HepG2 (cell line): ENCODE data around the gene ZNF394. TPM values are rescaled to one million over a fixed set of nuclear protein-coding genes. Genes with fewer than 3 reads are reported as not detected.
A peak's percentile ranks its signal among the peaks of the same experiment; 100 is the strongest.

ENCODE experiments used
- ATAC-seq: fragments of 200-7000 bp; cut with Tn5 transposase; 3 replicates; pipeline ENCODE4 v1.9.1; 2020; ENCODE audit warnings: mild to moderate bottlenecking, moderate library complexity
- BruUV-seq: library from RNA; stranded (reverse); fragments of 400-500 nt; replicated peaks from 2 replicates; lab custom pipeline; 2021; lab: Mats Ljungman, UMichigan
- CTCF ChIA-PET: fragments of 300-600 bp; formaldehyde crosslinking; extraction: SDS; loops from one replicate; lab custom pipeline; 2021; ENCODE audit warnings: low total read pairs, inconsistent platforms, low intra/inter-chr PET ratio; lab: Yijun Ruan, JAX
- POLR2A ChIA-PET: fragments of 350-600 bp; sonication (Branson Sonifier 250); formaldehyde crosslinking; loops from one replicate; lab custom pipeline; 2020; ENCODE audit warnings: antibody characterized with exemption, inconsistent platforms; lab: Yijun Ruan, JAX
- DNase-seq: peaks from one replicate; pipeline ENCODE4 v3.0.0-alpha.2; 2015; ENCODE audit warnings: low spot score
- FAIRE-seq: peaks from 3 replicates; lab custom pipeline; 2011; peaks lifted over from hg19 to GRCh38; lab: Jason Lieb, UNC
- H2AFZ ChIP-seq: one replicate; pipeline ENCODE4 v1.6.1; 2011; ENCODE audit warnings: low read length, inconsistent platforms
- H3K27ac ChIP-seq: fragments of 300-600 bp; 3 replicates; pipeline ENCODE4 v1.8.0; 2011; ENCODE audit warnings: mixed run types, mild to moderate bottlenecking, mixed read lengths, low read length, inconsistent platforms; ENCODE audit not compliant: insufficient read depth; ENCODE audit errors: extremely low read length
- H3K27me3 ChIP-seq, 2 experiments: fragments of 200-600 bp in 1 of 2; 2 replicates in 1 of 2; 3 replicates in 1 of 2; pipeline versions ENCODE4 v1.6.0 to v1.8.0; 2011; ENCODE audit warnings: low read length in 2 of 2, mild to moderate bottlenecking in 2 of 2, moderate library complexity in 2 of 2, inconsistent platforms in 1 of 2; ENCODE audit not compliant: insufficient read depth in 2 of 2, control insufficient read depth in 1 of 2
- H3K36me3 ChIP-seq, 2 experiments: fragments of 200-600 bp in 1 of 2; replicated peaks in 1 of 2; 2 replicates in 1 of 2; 3 replicates in 1 of 2; pipeline versions ENCODE4 v1.5.1 to v1.8.0; 2011; ENCODE audit warnings: low read length in 2 of 2, inconsistent platforms in 1 of 2; ENCODE audit not compliant: insufficient read depth in 2 of 2, control insufficient read depth in 1 of 2
- H3K4me1 ChIP-seq: 2 replicates; pipeline ENCODE4 v1.5.1; 2012; ENCODE audit warnings: low read length, inconsistent platforms; ENCODE audit not compliant: insufficient read depth
- H3K4me2 ChIP-seq: 2 replicates; pipeline ENCODE4 v1.6.0; 2011; ENCODE audit warnings: low read depth, low read length, inconsistent platforms
- H3K4me3 ChIP-seq, 3 experiments: fragments of 200-600 bp in 1 of 3; sonication (generic), shearing (Covaris generic) in 1 of 3; replicated peaks in 1 of 3; 2 replicates each; pipeline ENCODE4 v1.5.1; 2011 to 2016; ENCODE audit warnings: low read length in 3 of 3, inconsistent platforms in 2 of 3, low read depth in 2 of 3, mild to moderate bottlenecking in 2 of 3, control low read depth in 1 of 3, mixed read lengths in 1 of 3; ENCODE audit not compliant: insufficient read depth in 1 of 3
- H3K79me2 ChIP-seq: one replicate; pipeline ENCODE4 v1.6.1; 2011; ENCODE audit warnings: low read length, inconsistent platforms; ENCODE audit not compliant: insufficient read depth
- H3K9ac ChIP-seq: 2 replicates; pipeline ENCODE4 v1.6.0; 2011; ENCODE audit warnings: mild to moderate bottlenecking, low read depth, low read length, inconsistent platforms; ENCODE audit not compliant: insufficient read depth
- H3K9me3 ChIP-seq: 2 replicates; pipeline ENCODE4 v1.5.1; 2012; ENCODE audit warnings: mild to moderate bottlenecking, low read length
- H4K20me1 ChIP-seq: 2 replicates; pipeline ENCODE4 v1.6.0; 2011; ENCODE audit warnings: inconsistent platforms, mild to moderate bottlenecking, low read length, moderate library complexity; ENCODE audit not compliant: insufficient read depth
- CBX5 ChIP-seq: sonication (generic); formaldehyde crosslinking; IDR thresholded peaks from 2 replicates; pipeline ENCODE4 v1.4.0; 2020; ENCODE audit warnings: missing genetic modification reagents, borderline replicate concordance
- GTF2F1 ChIP-seq: fragments of 150-350 bp; IDR thresholded peaks from 2 replicates; pipeline ENCODE4 v1.6.1; 2014; ENCODE audit warnings: low read length
- HNRNPK ChIP-seq: fragments of 200-400 bp; formaldehyde crosslinking; IDR thresholded peaks from 2 replicates; pipeline ENCODE4 v1.6.1; 2018; ENCODE audit warnings: low read length, low read depth, moderate library complexity, mild to moderate bottlenecking; ENCODE audit not compliant: poor library complexity, severe bottlenecking
- NR1H2 ChIP-seq: sonication (generic); formaldehyde crosslinking; IDR thresholded peaks from 2 replicates; pipeline ENCODE4 v1.8.1; 2022; ENCODE audit warnings: low read depth, missing genetic modification reagents, borderline replicate concordance
- POLR2G ChIP-seq: fragments of 200-400 bp; formaldehyde crosslinking; IDR thresholded peaks from 2 replicates; pipeline ENCODE4 v1.6.1; 2018; ENCODE audit warnings: mild to moderate bottlenecking, low read depth, low read length, moderate library complexity
- PRMT3 ChIP-seq: sonication (generic); formaldehyde crosslinking; IDR thresholded peaks from 2 replicates; pipeline ENCODE4 v1.8.1; 2022; ENCODE audit warnings: low read depth, mild to moderate bottlenecking, moderate library complexity, missing genetic modification reagents, borderline replicate concordance
- RAD21 ChIP-seq: fragments of 450-650 bp; formaldehyde crosslinking; IDR thresholded peaks from 2 replicates; pipeline ENCODE4 v1.5.0; 2020; ENCODE audit warnings: mild to moderate bottlenecking
- SAFB2 ChIP-seq: sonication (generic); formaldehyde crosslinking; IDR thresholded peaks from 2 replicates; pipeline ENCODE4 v1.5.1; 2020; ENCODE audit warnings: missing genetic modification reagents, low read depth, mild to moderate bottlenecking, borderline replicate concordance
- SMC3 ChIP-seq: IDR thresholded peaks from 2 replicates; pipeline ENCODE4 v1.6.1; 2011; ENCODE audit warnings: low read length, improper control_type of control experiment
- SPEN ChIP-seq: sonication (generic); formaldehyde crosslinking; IDR thresholded peaks from 2 replicates; pipeline ENCODE4 v1.5.1; 2020; ENCODE audit warnings: low read depth, mild to moderate bottlenecking, missing genetic modification reagents
- STAG1 ChIP-seq: sonication (generic); formaldehyde crosslinking; IDR thresholded peaks from 2 replicates; pipeline ENCODE4 v1.4.0; 2020; ENCODE audit warnings: missing genetic modification reagents
- TBP ChIP-seq: sonication (generic); formaldehyde crosslinking; IDR thresholded peaks from 2 replicates; pipeline ENCODE4 v1.5.0; 2020; ENCODE audit warnings: missing genetic modification reagents
- THAP11 ChIP-seq: IDR thresholded peaks from 2 replicates; pipeline ENCODE4 v1.6.1; 2016; ENCODE audit warnings: missing biosample characterization, missing genetic modification reagents
- THYN1 ChIP-seq: sonication (generic); formaldehyde crosslinking; IDR thresholded peaks from 2 replicates; pipeline ENCODE4 v1.8.1; 2023; ENCODE audit warnings: low read depth, mild to moderate bottlenecking, moderate library complexity, missing genetic modification reagents, borderline replicate concordance
- XRCC5 ChIP-seq: fragments of 200-400 bp; formaldehyde crosslinking; optimal IDR thresholded peaks from 2 replicates; pipeline ENCODE3; 2017; ENCODE audit warnings: mild to moderate bottlenecking, low read length
- ZBTB3 ChIP-seq: sonication (generic); formaldehyde crosslinking; IDR thresholded peaks from 2 replicates; pipeline ENCODE4 v1.4.0; 2020; ENCODE audit warnings: low read depth, mild to moderate bottlenecking, moderate library complexity, missing genetic modification reagents, borderline replicate concordance
- ZFX ChIP-seq: sonication (generic); formaldehyde crosslinking; IDR thresholded peaks from 2 replicates; pipeline ENCODE4 v1.4.0; 2020; ENCODE audit warnings: mild to moderate bottlenecking, low read depth, missing genetic modification reagents, moderate library complexity
- ZNF501 ChIP-seq: sonication (generic); formaldehyde crosslinking; IDR thresholded peaks from 2 replicates; pipeline ENCODE4 v1.5.1; 2020; ENCODE audit warnings: mild to moderate bottlenecking, moderate library complexity, missing genetic modification reagents
- ZNF841 ChIP-seq: sonication (generic); formaldehyde crosslinking; IDR thresholded peaks from 2 replicates; pipeline ENCODE4 v1.8.1; 2023; ENCODE audit warnings: missing genetic modification reagents, borderline replicate concordance
- WGBS: methylation state at CpG from one replicate; pipeline ENCODE4 v1.1.6; 2017; ENCODE audit warnings: low lambda C conversion rate; 5-methylcytosine and 5-hydroxymethylcytosine counted together
- in situ Hi-C: cut with HindIII; loops from 2 replicates; pipeline ENCODE4 v1.10.0; 2017; ENCODE audit warnings: low pct_unique_long_range_greater_than_20kb; ENCODE audit not compliant: extremely low pct_ligation_motif_present
- intact Hi-C: fragments of 100-400 bp; cut with micrococcal nuclease; formaldehyde crosslinking; loops from one replicate; pipeline ENCODE4 v1.10.0; 2022; ENCODE audit not compliant: unreplicated experiment
- polyA plus RNA-seq, 8 experiments: library from polyadenylated mRNA; depleted of rRNA in 3 of 8; stranded (reverse) in 7 of 8; unstranded in 1 of 8; fragments of >200 nt; fragmentation: Illumina TruSeq in 4 of 8; extraction: Trizol in 4 of 8; gene quantifications; 2 replicates each; pipeline versions ENCODE4 v1.2.1 to v1.2.3, GENCODE V29; 2011 to 2016; ENCODE audit warnings: low read depth in 4 of 8, missing spikeins in 1 of 8, mixed read lengths in 1 of 8; ENCODE audit not compliant: insufficient read depth in 1 of 8
- total RNA-seq, 5 experiments: library from RNA; depleted of rRNA; stranded (reverse); fragments of >200 nt; fragmentation: Illumina TruSeq; extraction: Trizol; gene quantifications; 2 replicates each; pipeline ENCODE4 v1.2.3, GENCODE V29; 2016; ENCODE audit warnings: low read depth in 1 of 5
- TF ChIP-seq, protein P1 (sequence below): sonication (generic); formaldehyde crosslinking; conservative IDR thresholded peaks from 2 replicates; pipeline ENCODE4 v1.8.0; 2022; ENCODE audit warnings: low read depth, missing genetic modification reagents
- TF ChIP-seq, protein P2 (sequence below): sonication (generic); formaldehyde crosslinking; IDR thresholded peaks from 2 replicates; pipeline ENCODE4 v1.5.0; 2020; ENCODE audit warnings: mild to moderate bottlenecking, missing genetic modification reagents, moderate library complexity

The ZNF394 gene
- total and polyA plus RNA-seq, 2 of the 13 experiments (the other 11 are each of a cell fraction or from before 2014, with no cell fraction given): 7.8 to 19.6 TPM

DNA sequence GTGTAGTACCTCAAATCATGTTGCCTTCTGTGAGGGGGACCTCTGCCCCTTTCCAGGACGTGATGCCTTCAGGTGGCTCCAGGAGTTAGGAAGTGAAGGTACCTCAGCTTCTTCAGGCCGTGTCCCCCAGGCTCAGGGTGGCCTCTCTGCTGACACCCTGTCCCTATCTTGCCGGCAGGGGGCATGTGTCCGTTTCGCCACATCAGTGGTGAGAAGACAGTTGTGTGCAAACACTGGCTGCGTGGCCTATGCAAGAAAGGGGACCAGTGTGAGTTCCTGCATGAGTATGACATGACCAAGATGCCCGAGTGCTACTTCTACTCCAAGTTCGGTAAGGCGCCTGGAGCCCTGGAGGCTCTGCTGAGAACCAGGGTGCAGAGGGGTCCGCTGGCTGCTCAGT, 52.1 kb downstream of the ZNF394 start (continued):
- TF ChIP-seq RAD21 (CRISPR knock-in tag) (peak; percentile 47), XRCC5 (peak; percentile 76), SMC3 (peak; percentile 38; the same call in 1 of the 2 replicates), ZFX (CRISPR knock-in tag) (0 out of 2 replicates have a peak, but pooled peaks have one; percentile 16), STAG1 (peak; percentile 63), ZNF501 (CRISPR knock-in tag) (0 out of 2 replicates have a peak, but pooled peaks have one; percentile 28), THAP11 (CRISPR knock-in tag) (0 out of 2 replicates have a peak, but pooled peaks have one; percentile 27)
- TF ChIP-seq, protein P1, sequence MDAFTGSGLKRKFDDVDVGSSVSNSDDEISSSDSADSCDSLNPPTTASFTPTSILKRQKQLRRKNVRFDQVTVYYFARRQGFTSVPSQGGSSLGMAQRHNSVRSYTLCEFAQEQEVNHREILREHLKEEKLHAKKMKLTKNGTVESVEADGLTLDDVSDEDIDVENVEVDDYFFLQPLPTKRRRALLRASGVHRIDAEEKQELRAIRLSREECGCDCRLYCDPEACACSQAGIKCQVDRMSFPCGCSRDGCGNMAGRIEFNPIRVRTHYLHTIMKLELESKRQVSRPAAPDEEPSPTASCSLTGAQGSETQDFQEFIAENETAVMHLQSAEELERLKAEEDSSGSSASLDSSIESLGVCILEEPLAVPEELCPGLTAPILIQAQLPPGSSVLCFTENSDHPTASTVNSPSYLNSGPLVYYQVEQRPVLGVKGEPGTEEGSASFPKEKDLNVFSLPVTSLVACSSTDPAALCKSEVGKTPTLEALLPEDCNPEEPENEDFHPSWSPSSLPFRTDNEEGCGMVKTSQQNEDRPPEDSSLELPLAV: no peak
- TF ChIP-seq, protein P2, sequence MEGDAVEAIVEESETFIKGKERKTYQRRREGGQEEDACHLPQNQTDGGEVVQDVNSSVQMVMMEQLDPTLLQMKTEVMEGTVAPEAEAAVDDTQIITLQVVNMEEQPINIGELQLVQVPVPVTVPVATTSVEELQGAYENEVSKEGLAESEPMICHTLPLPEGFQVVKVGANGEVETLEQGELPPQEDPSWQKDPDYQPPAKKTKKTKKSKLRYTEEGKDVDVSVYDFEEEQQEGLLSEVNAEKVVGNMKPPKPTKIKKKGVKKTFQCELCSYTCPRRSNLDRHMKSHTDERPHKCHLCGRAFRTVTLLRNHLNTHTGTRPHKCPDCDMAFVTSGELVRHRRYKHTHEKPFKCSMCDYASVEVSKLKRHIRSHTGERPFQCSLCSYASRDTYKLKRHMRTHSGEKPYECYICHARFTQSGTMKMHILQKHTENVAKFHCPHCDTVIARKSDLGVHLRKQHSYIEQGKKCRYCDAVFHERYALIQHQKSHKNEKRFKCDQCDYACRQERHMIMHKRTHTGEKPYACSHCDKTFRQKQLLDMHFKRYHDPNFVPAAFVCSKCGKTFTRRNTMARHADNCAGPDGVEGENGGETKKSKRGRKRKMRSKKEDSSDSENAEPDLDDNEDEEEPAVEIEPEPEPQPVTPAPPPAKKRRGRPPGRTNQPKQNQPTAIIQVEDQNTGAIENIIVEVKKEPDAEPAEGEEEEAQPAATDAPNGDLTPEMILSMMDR (CRISPR knock-in tag): peak; percentile 80

DNA sequence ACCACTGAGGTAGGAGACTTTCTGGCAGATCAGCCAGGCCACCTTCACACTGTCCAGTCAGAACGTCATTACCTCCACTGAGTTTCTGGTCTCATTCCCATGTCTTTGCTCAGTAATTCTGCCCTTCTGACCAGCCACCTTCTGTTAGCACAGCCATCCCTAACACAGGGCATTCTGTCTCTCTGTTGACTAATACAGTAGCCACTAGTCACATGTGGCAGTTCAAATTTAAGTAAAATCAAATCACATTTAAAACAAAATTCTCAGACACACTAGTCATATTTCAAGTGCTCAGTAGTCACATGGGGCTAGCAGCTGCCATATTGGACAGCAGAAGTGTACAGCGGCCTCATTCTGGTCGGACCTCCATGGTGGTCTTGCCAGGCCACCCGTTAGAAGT, 54.0 kb downstream of the ZNF394 start:
- ChIA-PET POLR2A (no interaction called here), CTCF (no interaction called here)
- 100% methylated on average over 4 of the region's 4 CpGs for WGBS
- no peak overlapping the region for H3K9ac ChIP-seq
- peaks cover 3% of the 10 kb centered on the region for H3K79me2 ChIP-seq
- no TSS peak for BruUV-seq
- H3K4me3 ChIP-seq: no peak overlapping the region
- H3K27me3 ChIP-seq: no peaks in the 10 kb centered on the region
- no peak overlapping the region for H3K4me2 ChIP-seq
- no peaks in the 10 kb centered on the region for H3K4me1 ChIP-seq
- peaks cover 2% of the 10 kb centered on the region; the same call in 1 of the 2 replicates for H4K20me1 ChIP-seq
- H3K27ac ChIP-seq: no peak overlapping the region
- H2AFZ ChIP-seq: no peak overlapping the region
- ATAC-seq: no peak
- no peaks in the 10 kb centered on the region for H3K9me3 ChIP-seq
- in situ Hi-C loops (no loop called here), intact Hi-C loops (no loop called here)
- peaks cover 27 to 74% of the 10 kb centered on the region in 2 experiments for H3K36me3 ChIP-seq
- no peak for DNase-seq
- no peak for FAIRE-seq
- TF ChIP-seq SAFB2: no peak
- TF ChIP-seq NR1H2 (CRISPR knock-in tag): no peak
- no peak for TF ChIP-seq POLR2G
- TF ChIP-seq THYN1 (CRISPR knock-in tag): no peak
- TF ChIP-seq HNRNPK: no peak
- no peak for TF ChIP-seq SPEN (CRISPR knock-in tag)
- TF ChIP-seq CBX5: no peak
- no peak for TF ChIP-seq ZBTB3 (CRISPR knock-in tag)
- TF ChIP-seq TBP (CRISPR knock-in tag): no peak
- TF ChIP-seq PRMT3 (CRISPR knock-in tag): no peak
- TF ChIP-seq GTF2F1: no peak
- TF ChIP-seq ZNF841: no peak
